ENCODE measurements around the gene DNPEP. TPM values are rescaled to one million over a fixed set of nuclear protein-coding genes. Genes with fewer than 3 reads are reported as not detected.
A peak's percentile ranks its signal among the peaks of the same experiment; 100 is the strongest.
"Not testable (repeated sequence)": the region's sequence is repeated elsewhere in the genome, so short reads cannot be mapped to it uniquely, and the experiment has no call there.

DNPEP gene
- polyA plus RNA-seq, 1 experiment = 134 TPM

GRCh38 chr2:219408204-219408603, 20.5 kb upstream of the DNPEP start:
- ChIA-PET POLR2A (interaction anchor here (0.7 kb wide), 1 partner anchor 90 kb away, joined by 3 read pairs; no protein-coding TSS in a partner anchor), CTCF (interaction anchor here (0.8 to 1.9 kb wide), 8 partner anchors 11 to 123 kb away, joined by 3 to 5 read pairs (median 4); partner anchors contain the start of gene SPEG)
- TF ChIP-seq CTCF (IDR thresholded peaks at IDR 0.05; ENCODE audit: insufficient read depth, low read depth, low read length) = no peak
- no peak for DNase-seq (ENCODE audit: low read depth)
- H3K36me3 ChIP-seq (ENCODE audit: control insufficient read depth, insufficient read depth, low read length) = no peaks in the 10 kb centered on the region
- H3K4me3 ChIP-seq (ENCODE audit: low read depth, low read length) = no peak overlapping the region
- H3K27me3 ChIP-seq (ENCODE audit: control insufficient read depth, insufficient read depth, low read length) = no peaks in the 10 kb centered on the region

GRCh38 chr2:219407343-219407742, 19.6 kb upstream of the DNPEP start:
- not testable (repeated sequence) for DNase-seq (ENCODE audit: low read depth); H3K36me3 ChIP-seq (ENCODE audit: control insufficient read depth, insufficient read depth, low read length); H3K27me3 ChIP-seq (ENCODE audit: control insufficient read depth, insufficient read depth, low read length); H3K4me3 ChIP-seq (ENCODE audit: low read depth, low read length)
- POLR2A ChIA-PET = interaction anchor here (0.6 to 1.0 kb wide), 2 partner anchors 46 to 54 kb away, joined by 3 to 4 read pairs; no protein-coding TSS in a partner anchor
- CTCF ChIA-PET = interaction anchor here (0.7 to 7.3 kb wide), 7 partner anchors 9 to 123 kb away, joined by 3 to 291 read pairs (median 4); no protein-coding TSS in a partner anchor

GRCh38 chr2:219406861-219407230, 19.1 kb upstream of the DNPEP start:
- Histone ChIP-seq H3K4me3 (ENCODE audit: low read depth, low read length) (no peak overlapping the region), H3K36me3 (ENCODE audit: control insufficient read depth, insufficient read depth, low read length) (no peaks in the 10 kb centered on the region), H3K27me3 (ENCODE audit: control insufficient read depth, insufficient read depth, low read length) (no peaks in the 10 kb centered on the region)
- TF ChIP-seq CTCF (IDR thresholded peaks at IDR 0.05; ENCODE audit: insufficient read depth, low read depth, low read length) = no peak
- ChIA-PET POLR2A (interaction anchor here (1.0 kb wide), 1 partner anchor 46 kb away, joined by 4 read pairs; no protein-coding TSS in a partner anchor), CTCF (interaction anchor here (0.7 to 7.3 kb wide), 5 partner anchors 10 to 120 kb away, joined by 3 to 291 read pairs (median 3); no protein-coding TSS in a partner anchor)
- DNase-seq (ENCODE audit: low read depth) = peak; percentile 86

- no peaks in the 10 kb centered on the region for H3K36me3 ChIP-seq (ENCODE audit: control insufficient read depth, insufficient read depth, low read length)
- TF ChIP-seq CTCF (IDR thresholded peaks at IDR 0.05; ENCODE audit: insufficient read depth, low read depth, low read length) = no peak
- DNase-seq (ENCODE audit: low read depth) = no peak
- ChIA-PET CTCF (interaction anchor here (0.7 to 7.3 kb wide), 7 partner anchors 11 to 134 kb away, joined by 3 to 291 read pairs (median 6); a partner anchor contains a TSS), POLR2A (interaction anchor here (1.0 kb wide), 1 partner anchor 47 kb away, joined by 4 read pairs; no protein-coding TSS in a partner anchor)
- no peaks in the 10 kb centered on the region for H3K27me3 ChIP-seq (ENCODE audit: control insufficient read depth, insufficient read depth, low read length)
- no peak overlapping the region for H3K4me3 ChIP-seq (ENCODE audit: low read depth, low read length)
Observed at GRCh38 chr2:219405958-219406860, 18.5 kb upstream of the DNPEP start.

- ChIA-PET POLR2A (no interaction called here), CTCF (interaction anchor here (0.6 to 7.3 kb wide), 10 partner anchors 11 to 135 kb away, joined by 3 to 291 read pairs (median 25); partner anchors contain the start of genes DNPEP and GMPPA)
- Histone ChIP-seq H3K36me3 (ENCODE audit: control insufficient read depth, insufficient read depth, low read length) (no peaks in the 10 kb centered on the region), H3K4me3 (ENCODE audit: low read depth, low read length) (no peak overlapping the region), H3K27me3 (ENCODE audit: control insufficient read depth, insufficient read depth, low read length) (no peaks in the 10 kb centered on the region)
- TF ChIP-seq CTCF (IDR thresholded peaks at IDR 0.05; ENCODE audit: insufficient read depth, low read depth, low read length) = peak; percentile 24; the same call in 1 of the 2 replicates
- DNase-seq (ENCODE audit: low read depth) = no peak
Observed at GRCh38 chr2:219405451-219405850, 17.7 kb upstream of the DNPEP start.
